NCI-H2107 treated with DMSO at 0.1 percent for 48 hours (cell line): ENCODE results near the gene FAM216A.

Source experiments
- DNase-seq: peaks from one replicate; lab custom pipeline; 2025; ENCODE audit not compliant: unreplicated experiment; lab: John Stamatoyannopoulos, UW

FAM216A gene

GRCh38 chr12:110537605-110538409 lies 69.2 kb downstream of the FAM216A start:
- peak; percentile 90 for DNase-seq

GRCh38 chr12:110538869-110539622 lies 70.4 kb downstream of the FAM216A start:
- DNase-seq = no peak
